Endodermal cell (in vitro differentiated cells): ENCODE data around the gene FARP1. TPM values are rescaled to one million over a fixed set of nuclear protein-coding genes. Genes with fewer than 3 reads are reported as not detected.
A peak's percentile ranks its signal among the peaks of the same experiment; 100 is the strongest.

Experiments used
- DNase-seq: peaks from one replicate; pipeline ENCODE4 v3.0.0-alpha.2; 2017
- H3K27ac ChIP-seq: 2 replicates; pipeline ENCODE4 v1.5.1; 2013; ENCODE audit warnings: mild to moderate bottlenecking, low read depth, low read length, moderate library complexity
- H3K27me3 ChIP-seq: 2 replicates; pipeline ENCODE4 v1.6.1; 2013; ENCODE audit warnings: mild to moderate bottlenecking, low read length, moderate library complexity; ENCODE audit not compliant: insufficient read depth, control insufficient read depth, poor library complexity, severe bottlenecking
- H3K36me3 ChIP-seq: 2 replicates; pipeline ENCODE4 v1.7.0; 2013; ENCODE audit warnings: mild to moderate bottlenecking, low read length, moderate library complexity; ENCODE audit not compliant: control insufficient read depth, insufficient read depth
- H3K4me1 ChIP-seq: one replicate; pipeline ENCODE4 v1.7.0; 2013; ENCODE audit warnings: low read length; ENCODE audit not compliant: control insufficient read depth, insufficient read depth
- H3K4me3 ChIP-seq: 2 replicates; pipeline ENCODE4 v1.5.1; 2013; ENCODE audit warnings: mild to moderate bottlenecking, low read length, moderate library complexity
- H3K9ac ChIP-seq: 2 replicates; pipeline ENCODE4 v1.6.1; 2013; ENCODE audit warnings: mild to moderate bottlenecking, low read length, moderate library complexity; ENCODE audit not compliant: poor library complexity, severe bottlenecking; ENCODE audit errors: extremely low read depth
- H3K9me3 ChIP-seq: 2 replicates; pipeline ENCODE4 v1.6.1; 2013; ENCODE audit warnings: mild to moderate bottlenecking, low read length, moderate library complexity; ENCODE audit not compliant: control insufficient read depth
- H3K27ac Mint-ChIP-seq: 2 replicates; pipeline ENCODE4 v1.8.0; 2020; ENCODE audit warnings: mixed read lengths
- H3K27me3 Mint-ChIP-seq: 2 replicates; pipeline ENCODE4 v1.8.0; 2021; ENCODE audit warnings: mild to moderate bottlenecking, mixed read lengths; ENCODE audit not compliant: insufficient read depth
- H3K36me3 Mint-ChIP-seq: 2 replicates; pipeline ENCODE4 v1.8.0; 2020; ENCODE audit warnings: low read depth, mixed read lengths
- H3K4me1 Mint-ChIP-seq: 2 replicates; pipeline ENCODE4 v1.8.0; 2020; ENCODE audit warnings: mixed read lengths
- H3K4me3 Mint-ChIP-seq: 2 replicates; pipeline ENCODE4 v1.8.0; 2020; ENCODE audit warnings: mild to moderate bottlenecking, moderate library complexity, mixed read lengths
- H3K9me3 Mint-ChIP-seq: 2 replicates; pipeline ENCODE4 v1.8.0; 2020; ENCODE audit warnings: mild to moderate bottlenecking, mixed read lengths
- WGBS, 2 experiments: methylation state at CpG; one replicate each; pipeline versions ENCODE4 v1.1.5 to v1.1.7; 2013; ENCODE audit warnings: missing lambda C conversion rate in 2 of 2, mixed read lengths in 1 of 2; ENCODE audit not compliant: insufficient coverage in 1 of 2, insufficient read length in 1 of 2; 5-methylcytosine and 5-hydroxymethylcytosine counted together
- total RNA-seq, 2 donors: library from RNA; stranded (reverse); fragmentation: NEBNext Ultra II Directional in 1 of 2; extraction: Animal tissue kit (Norgen Biotek cat#: 25700) in 1 of 2; gene quantifications; 2 replicates in 1 of 2; 3 replicates in 1 of 2; pipeline ENCODE4 v1.2.1, GENCODE V29; 2021
- TF ChIP-seq, protein P1 (sequence below): fragments of 200-600 bp; sonication (generic); conservative IDR thresholded peaks from 2 replicates; pipeline ENCODE4 v1.5.0; 2021; ENCODE audit warnings: antibody characterized with exemption, mild to moderate bottlenecking

Gene FARP1
- total RNA-seq, 2 donors from 2014 or later, result 237 to 319 TPM

DNA sequence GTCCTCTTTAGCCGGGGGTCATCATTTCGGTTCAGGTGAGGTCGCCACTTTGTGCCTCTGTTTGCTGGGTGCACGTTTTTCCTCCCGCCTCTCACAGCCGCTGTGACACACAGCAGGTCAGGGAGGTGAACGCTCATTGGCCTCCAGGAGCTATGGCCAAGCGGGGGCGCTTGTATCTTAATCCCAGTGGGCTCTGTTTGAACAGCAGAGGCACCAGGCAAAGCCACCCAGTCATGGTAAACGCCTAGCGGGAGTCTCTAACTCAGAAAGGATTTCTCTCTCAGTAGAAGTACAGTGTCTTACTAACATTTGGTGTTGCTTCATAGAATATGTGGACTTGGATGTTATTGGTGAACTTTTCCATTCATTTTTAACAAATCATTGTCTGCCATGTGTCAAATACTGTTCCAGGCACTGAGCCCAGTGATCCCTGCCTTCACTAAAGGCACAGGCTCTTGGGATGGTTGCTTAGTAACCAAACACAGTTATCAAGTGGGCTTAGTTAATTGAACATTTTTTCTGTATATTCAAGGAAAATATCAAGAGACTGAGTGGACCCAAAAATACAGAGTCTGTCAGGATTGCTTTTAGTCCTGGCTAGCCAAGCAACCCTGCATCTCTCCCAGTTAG is 247.3 kb downstream of the FARP1 start:
- Mint-ChIP-seq H3K4me1 (no peaks in the 10 kb centered on the region), H3K27ac (no peak overlapping the region), H3K4me3 (no peak overlapping the region), H3K9me3 (no peaks in the 10 kb centered on the region), H3K36me3 (peaks cover 91% of the 10 kb centered on the region), H3K27me3 (no peaks in the 10 kb centered on the region)
- TF ChIP-seq, protein P1, sequence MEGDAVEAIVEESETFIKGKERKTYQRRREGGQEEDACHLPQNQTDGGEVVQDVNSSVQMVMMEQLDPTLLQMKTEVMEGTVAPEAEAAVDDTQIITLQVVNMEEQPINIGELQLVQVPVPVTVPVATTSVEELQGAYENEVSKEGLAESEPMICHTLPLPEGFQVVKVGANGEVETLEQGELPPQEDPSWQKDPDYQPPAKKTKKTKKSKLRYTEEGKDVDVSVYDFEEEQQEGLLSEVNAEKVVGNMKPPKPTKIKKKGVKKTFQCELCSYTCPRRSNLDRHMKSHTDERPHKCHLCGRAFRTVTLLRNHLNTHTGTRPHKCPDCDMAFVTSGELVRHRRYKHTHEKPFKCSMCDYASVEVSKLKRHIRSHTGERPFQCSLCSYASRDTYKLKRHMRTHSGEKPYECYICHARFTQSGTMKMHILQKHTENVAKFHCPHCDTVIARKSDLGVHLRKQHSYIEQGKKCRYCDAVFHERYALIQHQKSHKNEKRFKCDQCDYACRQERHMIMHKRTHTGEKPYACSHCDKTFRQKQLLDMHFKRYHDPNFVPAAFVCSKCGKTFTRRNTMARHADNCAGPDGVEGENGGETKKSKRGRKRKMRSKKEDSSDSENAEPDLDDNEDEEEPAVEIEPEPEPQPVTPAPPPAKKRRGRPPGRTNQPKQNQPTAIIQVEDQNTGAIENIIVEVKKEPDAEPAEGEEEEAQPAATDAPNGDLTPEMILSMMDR, result no peak
- Histone ChIP-seq H3K36me3 (peaks cover 98% of the 10 kb centered on the region), H3K27me3 (no peaks in the 10 kb centered on the region), H3K4me3 (no peak overlapping the region), H3K9me3 (no peaks in the 10 kb centered on the region), H3K9ac (no peak overlapping the region), H3K27ac (no peak overlapping the region), H3K4me1 (no peaks in the 10 kb centered on the region)
- peak; percentile 57 for DNase-seq
- WGBS, 2 experiments, result 94% methylated on average over 10 to 11 of the region's 11 CpGs

GRCh38 chr13:98393873-98394272 is 251.0 kb downstream of the FARP1 start:
- no peak for DNase-seq
- Mint-ChIP-seq H3K27me3 (no peaks in the 10 kb centered on the region), H3K27ac (no peak overlapping the region), H3K4me1 (peaks cover 11% of the 10 kb centered on the region), H3K9me3 (no peaks in the 10 kb centered on the region), H3K4me3 (no peak overlapping the region), H3K36me3 (peaks cover 84% of the 10 kb centered on the region)
- no peak overlapping the region for H3K4me3 ChIP-seq
- H3K9ac ChIP-seq, result no peak overlapping the region
- 94 to 96% methylated on average over 11 of the region's 11 CpGs for WGBS, 2 experiments
- H3K27me3 ChIP-seq, result no peaks in the 10 kb centered on the region
- H3K36me3 ChIP-seq, result peaks cover 94% of the 10 kb centered on the region
- H3K4me1 ChIP-seq, result peaks cover under 1% of the 10 kb centered on the region
- no peaks in the 10 kb centered on the region for H3K9me3 ChIP-seq
- H3K27ac ChIP-seq, result no peak overlapping the region
- TF ChIP-seq, protein P1, result no peak

DNA sequence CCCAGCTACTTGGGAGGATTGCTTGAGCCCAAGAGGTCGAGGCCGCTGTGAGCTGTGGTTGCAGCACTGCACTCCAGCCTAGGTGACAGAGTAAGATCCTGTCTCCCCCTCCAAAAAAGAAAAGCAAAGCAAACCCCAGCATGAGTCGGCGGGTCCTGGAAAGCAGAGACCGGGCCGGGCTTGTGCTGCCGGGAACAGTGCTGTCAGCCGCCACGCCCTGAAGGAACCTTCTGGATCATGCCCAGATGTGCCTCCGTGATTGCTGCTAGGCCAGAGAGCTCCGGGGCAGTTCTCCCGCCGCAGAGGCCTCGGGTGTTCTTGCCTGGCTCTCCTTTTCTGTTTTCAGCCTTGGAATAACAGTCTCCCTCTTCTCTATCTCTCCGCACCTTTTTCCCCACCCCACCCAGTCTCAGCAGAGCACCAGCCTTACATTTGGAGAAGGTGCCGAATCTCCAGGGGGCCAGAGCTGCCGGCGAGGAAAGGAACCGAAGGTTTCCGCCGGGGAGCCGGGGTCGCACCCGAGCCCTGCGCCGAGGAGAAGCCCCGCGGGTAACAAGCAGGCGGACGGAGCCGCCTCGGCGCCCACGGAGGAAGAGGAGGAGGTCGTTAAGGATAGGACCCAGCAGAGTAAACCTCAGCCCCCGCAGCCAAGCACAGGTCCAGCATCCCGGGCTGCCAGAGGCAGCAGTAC is 252.1 kb downstream of the FARP1 start:
- Histone ChIP-seq H3K27ac (no peak overlapping the region), H3K9ac (no peak overlapping the region), H3K4me1 (peaks cover 10% of the 10 kb centered on the region), H3K4me3 (no peak overlapping the region), H3K27me3 (no peaks in the 10 kb centered on the region), H3K36me3 (peaks cover 94% of the 10 kb centered on the region), H3K9me3 (no peaks in the 10 kb centered on the region)
- Mint-ChIP-seq H3K4me1 (peaks cover 18% of the 10 kb centered on the region), H3K27me3 (no peaks in the 10 kb centered on the region), H3K27ac (no peak overlapping the region), H3K9me3 (no peaks in the 10 kb centered on the region), H3K4me3 (no peak overlapping the region), H3K36me3 (peaks cover 76% of the 10 kb centered on the region)
- DNase-seq, result no peak
- WGBS, 2 experiments, result 95 to 96% methylated on average over 35 to 37 of the region's 37 CpGs
- TF ChIP-seq, protein P1, result no peak
